ENCODE data around the gene PGM2.

PGM2 gene

GRCh38 chr4:37867102-37867501 is 40.6 kb downstream of the PGM2 start:
- DNase-seq: no peak

- DNase-seq: no peak
Measured at GRCh38 chr4:37868238-37868637, 41.8 kb downstream of the PGM2 start.

- no peak for DNase-seq
Measured at GRCh38 chr4:37872310-37872988, 46.0 kb downstream of the PGM2 start.

- DNase-seq: no peak
Measured at GRCh38 chr4:37873386-37873785, 46.9 kb downstream of the PGM2 start.

- DNase-seq: no peak
Measured at GRCh38 chr4:37876156-37876555, 49.7 kb downstream of the PGM2 start.

GRCh38 chr4:37879365-37879764 is 52.9 kb downstream of the PGM2 start:
- DNase-seq: no peak

GRCh38 chr4:37881811-37882210 is 55.3 kb downstream of the PGM2 start:
- no peak for DNase-seq

GRCh38 chr4:37882665-37883296 is 56.3 kb downstream of the PGM2 start:
- no peak for DNase-seq

- no peak for DNase-seq
Measured at GRCh38 chr4:37884855-37885487, 58.5 kb downstream of the PGM2 start.

GRCh38 chr4:37885496-37885895 is 59.0 kb downstream of the PGM2 start:
- DNase-seq: no peak

- peak; percentile 36 for DNase-seq
Measured at GRCh38 chr4:37889849-37890800, 63.6 kb downstream of the PGM2 start.

- DNase-seq: peak; percentile 36
Measured at GRCh38 chr4:37890801-37891259, 64.3 kb downstream of the PGM2 start, which contains the start of gene TBC1D1. TSS of gene TBC1D1 (plus strand) at chr4:37891084. CDS start at chr4:37902096, 11,012 bp downstream.

- DNase-seq: peak; percentile 29
Measured at GRCh38 chr4:37891260-37892159, 65.0 kb downstream of the PGM2 start.

GRCh38 chr4:37892641-37893040 is 66.2 kb downstream of the PGM2 start:
- DNase-seq: no peak

- DNase-seq: no peak
Measured at GRCh38 chr4:37893164-37893563, 66.7 kb downstream of the PGM2 start.

GRCh38 chr4:37895271-37895670 is 68.8 kb downstream of the PGM2 start:
- no peak for DNase-seq

GRCh38 chr4:37896206-37896860 is 69.8 kb downstream of the PGM2 start:
- DNase-seq: no peak

- no peak for DNase-seq
Measured at GRCh38 chr4:37902212-37902611, 75.7 kb downstream of the PGM2 start.

- DNase-seq: no peak
Measured at GRCh38 chr4:37902738-37903693, 76.5 kb downstream of the PGM2 start.

GRCh38 chr4:37903901-37904300 is 77.4 kb downstream of the PGM2 start:
- no peak for DNase-seq
